Measurements from ENCODE around the gene ARPC5. TPM values are rescaled to one million over a fixed set of nuclear protein-coding genes. Genes with fewer than 3 reads are reported as not detected.

ARPC5 gene
- total RNA-seq, 1 donor from 2014 or later, result 181 TPM

DNA sequence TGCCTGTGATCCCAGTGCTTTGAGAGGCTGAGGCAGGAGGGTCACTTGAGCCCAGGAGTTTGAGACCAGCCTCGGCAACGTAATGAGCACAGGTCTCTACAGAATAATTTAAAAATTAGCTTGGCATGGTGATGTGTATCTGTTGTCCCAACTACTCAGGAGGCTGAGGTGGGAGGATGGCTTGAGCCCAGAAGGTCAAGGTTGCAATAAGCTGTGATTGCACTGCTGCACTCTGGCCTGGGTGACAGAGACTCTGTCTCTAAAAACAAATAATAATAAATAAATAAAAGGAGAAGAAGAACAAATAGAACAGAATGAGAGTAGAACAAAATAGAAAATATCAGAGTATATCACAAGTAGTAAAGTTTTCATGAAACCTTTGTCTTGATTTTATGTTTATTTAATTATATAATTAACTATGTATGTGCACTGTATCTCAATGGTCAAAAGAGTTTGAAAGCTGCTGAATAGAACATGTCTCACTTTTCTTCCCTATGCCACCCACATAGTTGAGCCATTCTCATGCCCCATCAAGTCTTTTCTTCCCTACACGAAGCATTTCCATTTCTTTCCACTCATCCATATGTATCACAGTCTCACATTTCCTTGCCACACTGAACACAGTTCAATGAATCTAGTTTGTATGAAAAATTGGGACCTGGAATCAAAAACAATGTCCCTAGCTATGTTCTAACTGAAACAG is 40.5 kb upstream of the ARPC5 start:
- Histone ChIP-seq H3K4me1 (no peaks in the 10 kb centered on the region), H3K27me3 (no peaks in the 10 kb centered on the region), H3K36me3 (no peaks in the 10 kb centered on the region), H3K27ac (no peak overlapping the region), H3K4me3 (no peak overlapping the region), H3K9me3 (no peaks in the 10 kb centered on the region)
- TF ChIP-seq, protein P1, sequence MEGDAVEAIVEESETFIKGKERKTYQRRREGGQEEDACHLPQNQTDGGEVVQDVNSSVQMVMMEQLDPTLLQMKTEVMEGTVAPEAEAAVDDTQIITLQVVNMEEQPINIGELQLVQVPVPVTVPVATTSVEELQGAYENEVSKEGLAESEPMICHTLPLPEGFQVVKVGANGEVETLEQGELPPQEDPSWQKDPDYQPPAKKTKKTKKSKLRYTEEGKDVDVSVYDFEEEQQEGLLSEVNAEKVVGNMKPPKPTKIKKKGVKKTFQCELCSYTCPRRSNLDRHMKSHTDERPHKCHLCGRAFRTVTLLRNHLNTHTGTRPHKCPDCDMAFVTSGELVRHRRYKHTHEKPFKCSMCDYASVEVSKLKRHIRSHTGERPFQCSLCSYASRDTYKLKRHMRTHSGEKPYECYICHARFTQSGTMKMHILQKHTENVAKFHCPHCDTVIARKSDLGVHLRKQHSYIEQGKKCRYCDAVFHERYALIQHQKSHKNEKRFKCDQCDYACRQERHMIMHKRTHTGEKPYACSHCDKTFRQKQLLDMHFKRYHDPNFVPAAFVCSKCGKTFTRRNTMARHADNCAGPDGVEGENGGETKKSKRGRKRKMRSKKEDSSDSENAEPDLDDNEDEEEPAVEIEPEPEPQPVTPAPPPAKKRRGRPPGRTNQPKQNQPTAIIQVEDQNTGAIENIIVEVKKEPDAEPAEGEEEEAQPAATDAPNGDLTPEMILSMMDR (IDR thresholded peaks at IDR 0.05), result no peak
- no peak for ATAC-seq
- intact Hi-C loops (cut with DNase I), result no loop called here
- DNase-seq, result no peak

DNA sequence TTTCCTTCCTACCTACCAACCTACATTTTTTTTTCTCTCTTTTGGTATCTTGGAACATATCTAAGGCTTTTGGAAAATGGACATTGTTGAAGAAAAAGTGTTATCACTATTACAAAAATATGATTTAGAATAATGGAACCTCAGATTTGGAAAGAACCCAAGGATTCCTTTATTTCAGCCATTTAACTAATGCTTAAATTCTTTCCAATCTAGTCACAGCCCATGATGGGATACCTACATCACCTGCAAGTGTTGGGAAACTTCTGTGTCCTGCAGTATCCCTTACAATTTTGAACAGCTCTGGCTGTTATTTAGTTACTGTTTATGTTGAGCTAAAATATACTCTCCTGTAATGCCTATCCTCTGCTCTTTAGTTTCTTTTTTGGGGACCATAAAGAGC is 39.8 kb upstream of the ARPC5 start:
- DNase-seq, result no peak
- H3K9me3 ChIP-seq, result no peaks in the 10 kb centered on the region
- H3K36me3 ChIP-seq, result no peaks in the 10 kb centered on the region
- TF ChIP-seq, protein P1 (IDR thresholded peaks at IDR 0.05), result no peak
- H3K4me3 ChIP-seq, result no peak overlapping the region
- no peak overlapping the region for H3K27ac ChIP-seq
- H3K4me1 ChIP-seq, result no peaks in the 10 kb centered on the region
- no peak for ATAC-seq
- no peaks in the 10 kb centered on the region for H3K27me3 ChIP-seq
- intact Hi-C loops (cut with DNase I), result no loop called here

DNA sequence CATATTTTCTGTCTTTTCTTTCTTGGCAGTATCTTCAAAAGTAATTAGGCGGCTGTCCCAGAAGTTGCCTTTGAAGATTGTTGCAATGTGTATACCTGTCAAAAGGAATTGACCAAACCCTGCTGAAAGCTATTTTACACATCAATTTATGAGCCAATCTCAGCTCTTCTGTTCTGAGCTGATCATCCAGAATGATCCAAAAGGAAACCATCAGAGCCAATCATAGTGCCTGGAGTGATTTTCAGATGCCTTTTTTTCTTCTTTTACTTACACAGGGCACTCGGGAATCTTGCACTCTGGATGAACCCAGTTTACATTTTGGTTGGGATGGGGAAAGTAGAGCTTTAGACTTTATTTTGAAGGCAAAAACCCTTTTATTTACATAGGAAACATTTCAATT is 39.3 kb upstream of the ARPC5 start:
- Histone ChIP-seq H3K4me3 (no peak overlapping the region), H3K27ac (no peak overlapping the region), H3K27me3 (no peaks in the 10 kb centered on the region), H3K4me1 (no peaks in the 10 kb centered on the region), H3K36me3 (no peaks in the 10 kb centered on the region), H3K9me3 (no peaks in the 10 kb centered on the region)
- intact Hi-C loops (cut with DNase I), result no loop called here
- ATAC-seq, result no peak
- DNase-seq, result no peak
- TF ChIP-seq, protein P1 (IDR thresholded peaks at IDR 0.05), result no peak

DNA sequence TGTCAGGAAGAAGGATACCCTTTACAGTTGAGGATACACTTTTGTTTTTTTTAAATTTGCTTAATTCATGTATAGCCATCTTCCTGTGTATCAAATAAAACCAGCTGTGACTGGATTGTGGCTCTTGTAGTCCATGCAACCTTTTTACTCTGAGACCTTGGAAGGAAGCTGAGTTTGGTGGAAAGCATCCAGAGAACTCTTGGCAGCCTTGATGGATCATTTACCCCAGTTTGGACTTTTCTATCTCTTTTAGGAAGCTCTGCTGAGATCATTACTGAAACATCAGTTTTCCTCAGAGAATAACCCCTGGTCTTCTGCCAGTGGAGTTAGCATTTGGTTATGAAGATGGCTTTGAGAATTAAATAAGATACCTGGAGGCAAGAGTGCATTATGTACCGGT is 38.8 kb upstream of the ARPC5 start:
- H3K4me3 ChIP-seq, result no peak overlapping the region
- no peak for DNase-seq

DNA sequence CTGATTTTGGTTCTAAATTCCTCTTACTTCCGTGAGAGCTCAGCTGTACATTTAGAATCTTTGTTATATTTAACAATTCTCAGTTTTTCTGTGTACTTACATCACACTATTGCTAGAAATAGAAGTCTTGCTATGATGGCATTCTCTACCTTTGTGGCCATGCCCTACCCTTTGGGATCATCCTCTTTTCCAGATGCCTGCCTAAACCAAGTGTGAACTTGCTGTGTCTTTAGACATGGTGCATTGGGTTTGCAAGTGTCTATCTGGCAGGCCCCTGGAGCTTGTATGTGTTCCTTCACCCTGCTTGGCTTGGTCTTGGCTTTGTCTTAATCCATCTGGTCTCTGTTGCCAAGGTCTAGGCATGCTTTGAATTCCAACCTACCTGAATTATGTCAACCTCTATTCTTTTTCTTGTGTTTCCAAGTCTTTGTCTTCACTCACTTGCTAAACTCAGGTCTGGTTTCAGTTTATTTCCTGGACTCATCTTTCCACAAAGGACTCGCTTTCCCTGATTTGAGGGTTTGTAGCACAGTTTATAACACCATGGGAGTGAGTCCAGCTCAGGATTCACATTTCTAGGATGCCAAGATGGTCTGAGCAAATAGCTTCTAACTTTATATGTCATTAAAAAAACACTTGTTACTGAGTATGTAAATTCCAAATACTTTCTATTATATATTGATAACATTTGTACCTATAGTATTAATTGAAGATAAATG is 38.2 kb upstream of the ARPC5 start:
- H3K27me3 ChIP-seq, result no peaks in the 10 kb centered on the region
- intact Hi-C loops (cut with DNase I), result no loop called here
- DNase-seq (no peak), ATAC-seq (no peak)
- H3K36me3 ChIP-seq, result no peaks in the 10 kb centered on the region
- H3K4me3 ChIP-seq, result no peak overlapping the region
- TF ChIP-seq, protein P1 (IDR thresholded peaks at IDR 0.05), result no peak
- H3K27ac ChIP-seq, result no peak overlapping the region
- no peaks in the 10 kb centered on the region for H3K4me1 ChIP-seq
- no peaks in the 10 kb centered on the region for H3K9me3 ChIP-seq

More for the DNA sequence above, 38.8 kb upstream of the ARPC5 start:
- Histone ChIP-seq H3K27me3 (no peaks in the 10 kb centered on the region), H3K36me3 (no peaks in the 10 kb centered on the region), H3K9me3 (no peaks in the 10 kb centered on the region), H3K4me1 (no peaks in the 10 kb centered on the region), H3K27ac (no peak overlapping the region)
- intact Hi-C loops (cut with DNase I), result no loop called here
- ATAC-seq, result no peak
- TF ChIP-seq, protein P1 (IDR thresholded peaks at IDR 0.05), result no peak
